SU-DHL-6 (cell line): Measurements from ENCODE around the gene TPD52L1.

ENCODE experiments used
- H2AFZ ChIP-seq: fragments of 200-600 bp; sonication (generic); 2 replicates; pipeline ENCODE4 v1.6.1; 2014; ENCODE audit warnings: low read depth, mild to moderate bottlenecking, moderate library complexity, mixed read lengths, antibody characterized with exemption, low read length; ENCODE audit not compliant: severe bottlenecking
- H3F3A ChIP-seq: fragments of 200-600 bp; shearing (Covaris generic); 2 replicates; pipeline ENCODE4 v1.6.0; 2016; ENCODE audit warnings: antibody characterized with exemption, mild to moderate bottlenecking; ENCODE audit not compliant: insufficient read depth
- H3K27ac ChIP-seq: fragments of 200-600 bp; sonication (generic); 2 replicates; pipeline ENCODE4 v1.5.1; 2016; ENCODE audit warnings: low read depth, mild to moderate bottlenecking, low read length, moderate library complexity, mixed read lengths
- H3K27me3 ChIP-seq: fragments of 200-600 bp; sonication (generic), shearing (Covaris generic); 2 replicates; pipeline ENCODE4 v1.6.0; 2014; ENCODE audit warnings: mild to moderate bottlenecking, low read length
- H3K36me3 ChIP-seq: fragments of 200-600 bp; sonication (generic); 2 replicates; pipeline ENCODE4 v1.6.1; 2014; ENCODE audit warnings: mild to moderate bottlenecking, low read length, mixed read lengths
- H3K4me2 ChIP-seq: fragments of 300-600, 200-600 bp; shearing (Covaris generic), sonication (generic); 2 replicates; pipeline ENCODE4 v1.6.0; 2014; ENCODE audit warnings: low read length, low read depth, mild to moderate bottlenecking; ENCODE audit not compliant: poor library complexity, severe bottlenecking
- H3K4me3 ChIP-seq: fragments of 200-600 bp; sonication (generic); 2 replicates; pipeline ENCODE4 v1.5.1; 2014; ENCODE audit warnings: antibody characterized with exemption, low read length, mild to moderate bottlenecking, mixed read lengths; ENCODE audit not compliant: insufficient read depth, poor library complexity, severe bottlenecking
- H3K79me2 ChIP-seq: fragments of 200-600 bp; sonication (generic); 2 replicates; pipeline ENCODE4 v1.6.1; 2014; ENCODE audit warnings: mild to moderate bottlenecking, low read length, moderate library complexity; ENCODE audit not compliant: insufficient read depth
- H3K9ac ChIP-seq: fragments of 200-600 bp; sonication (generic); 2 replicates; pipeline ENCODE4 v1.7.0; 2014; ENCODE audit warnings: mild to moderate bottlenecking, low read length
- H3K9me2 ChIP-seq: fragments of 200-600 bp; sonication (generic); replicated peaks from 2 replicates; pipeline ENCODE4 v1.6.1; 2014; ENCODE audit warnings: low read length; ENCODE audit not compliant: insufficient read depth
- H3K9me3 ChIP-seq: fragments of 200-600 bp; sonication (generic); 2 replicates; pipeline ENCODE4 v1.6.1; 2014; ENCODE audit warnings: low read length, mixed read lengths; ENCODE audit not compliant: insufficient read depth
- H4K20me1 ChIP-seq: fragments of 200-600 bp; sonication (generic); 2 replicates; pipeline ENCODE4 v1.6.1; 2014; ENCODE audit warnings: low read depth, mild to moderate bottlenecking, antibody characterized with exemption, low read length, moderate library complexity, mixed read lengths
- EZH2phosphoT487 ChIP-seq: fragments of 200-600 bp; sonication (generic), shearing (Covaris generic); conservative IDR thresholded peaks from 2 replicates; pipeline ENCODE4 v1.6.1; 2018; ENCODE audit warnings: mild to moderate bottlenecking, antibody characterized with exemption, low read length, moderate library complexity, mixed read lengths
- TF ChIP-seq, protein P1 (sequence below): fragments of 200-600 bp; sonication (generic); IDR thresholded peaks from one replicate; pipeline ENCODE4 v1.5.1; 2017; ENCODE audit warnings: antibody characterized with exemption, mild to moderate bottlenecking, low read length, moderate library complexity; ENCODE audit not compliant: insufficient read depth, poor library complexity, severe bottlenecking

TPD52L1 gene

DNA sequence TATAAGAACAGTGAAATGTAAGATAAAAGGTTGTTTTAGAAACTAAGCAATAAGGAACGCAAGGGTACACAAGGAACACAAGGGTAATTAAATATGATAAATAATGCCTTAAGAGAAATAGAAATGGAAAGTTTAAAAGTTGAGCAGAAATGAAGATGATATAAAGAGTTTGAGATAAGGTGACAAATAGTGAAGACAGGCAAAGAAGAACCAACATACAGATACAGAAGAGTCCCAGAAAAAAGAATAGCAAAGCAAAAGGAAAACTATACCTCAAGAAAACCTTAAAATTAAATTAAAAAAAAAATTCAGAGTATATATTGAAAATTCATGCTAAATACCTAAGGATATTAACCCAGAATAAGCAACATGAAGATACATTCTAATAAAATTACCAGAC, 131.8 kb downstream of the TPD52L1 start:
- no peak overlapping the region for H3K4me3 ChIP-seq
- H3K9me3 ChIP-seq, result no peaks in the 10 kb centered on the region
- peaks cover 38% of the 10 kb centered on the region for H3K79me2 ChIP-seq
- H3F3A ChIP-seq, result no peaks in the 10 kb centered on the region
- H4K20me1 ChIP-seq, result no peaks in the 10 kb centered on the region
- TF ChIP-seq EZH2phosphoT487, result no peak
- TF ChIP-seq, protein P1, sequence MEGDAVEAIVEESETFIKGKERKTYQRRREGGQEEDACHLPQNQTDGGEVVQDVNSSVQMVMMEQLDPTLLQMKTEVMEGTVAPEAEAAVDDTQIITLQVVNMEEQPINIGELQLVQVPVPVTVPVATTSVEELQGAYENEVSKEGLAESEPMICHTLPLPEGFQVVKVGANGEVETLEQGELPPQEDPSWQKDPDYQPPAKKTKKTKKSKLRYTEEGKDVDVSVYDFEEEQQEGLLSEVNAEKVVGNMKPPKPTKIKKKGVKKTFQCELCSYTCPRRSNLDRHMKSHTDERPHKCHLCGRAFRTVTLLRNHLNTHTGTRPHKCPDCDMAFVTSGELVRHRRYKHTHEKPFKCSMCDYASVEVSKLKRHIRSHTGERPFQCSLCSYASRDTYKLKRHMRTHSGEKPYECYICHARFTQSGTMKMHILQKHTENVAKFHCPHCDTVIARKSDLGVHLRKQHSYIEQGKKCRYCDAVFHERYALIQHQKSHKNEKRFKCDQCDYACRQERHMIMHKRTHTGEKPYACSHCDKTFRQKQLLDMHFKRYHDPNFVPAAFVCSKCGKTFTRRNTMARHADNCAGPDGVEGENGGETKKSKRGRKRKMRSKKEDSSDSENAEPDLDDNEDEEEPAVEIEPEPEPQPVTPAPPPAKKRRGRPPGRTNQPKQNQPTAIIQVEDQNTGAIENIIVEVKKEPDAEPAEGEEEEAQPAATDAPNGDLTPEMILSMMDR, result no peak
- no peak overlapping the region for H2AFZ ChIP-seq
- H3K9ac ChIP-seq, result no peak overlapping the region
- no peaks in the 10 kb centered on the region for H3K27me3 ChIP-seq
- H3K27ac ChIP-seq, result no peak overlapping the region
- H3K36me3 ChIP-seq, result peaks cover 32% of the 10 kb centered on the region
- no peaks in the 10 kb centered on the region for H3K9me2 ChIP-seq
- no peak overlapping the region for H3K4me2 ChIP-seq

DNA sequence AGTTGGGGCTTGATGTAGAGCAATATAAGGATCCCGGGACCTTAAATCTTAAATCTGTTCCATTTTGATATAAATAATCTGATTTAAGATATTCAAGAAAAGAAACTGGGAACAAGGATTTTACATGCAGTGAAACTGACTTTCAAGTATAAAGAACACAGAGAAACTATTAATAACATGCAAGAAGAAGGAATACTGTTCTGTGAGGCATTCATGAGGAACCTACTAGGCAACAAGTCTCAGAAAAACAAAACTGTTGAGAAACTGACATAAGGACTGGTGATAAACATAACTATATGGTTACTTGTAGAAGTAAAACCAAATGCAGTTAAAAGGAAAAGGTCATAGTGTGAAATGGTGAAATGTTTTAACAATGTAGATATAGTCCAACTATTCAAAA, 132.4 kb downstream of the TPD52L1 start:
- no peak overlapping the region for H3K4me3 ChIP-seq
- H4K20me1 ChIP-seq, result no peaks in the 10 kb centered on the region
- H3K9me2 ChIP-seq, result no peaks in the 10 kb centered on the region
- H3K9ac ChIP-seq, result no peak overlapping the region
- no peak overlapping the region for H3K27ac ChIP-seq
- H3K79me2 ChIP-seq, result peaks cover 37% of the 10 kb centered on the region
- TF ChIP-seq, protein P1, result no peak
- TF ChIP-seq EZH2phosphoT487, result no peak
- no peaks in the 10 kb centered on the region for H3K9me3 ChIP-seq
- no peaks in the 10 kb centered on the region for H3K27me3 ChIP-seq
- H3K36me3 ChIP-seq, result peaks cover 38% of the 10 kb centered on the region
- no peak overlapping the region for H3K4me2 ChIP-seq
- no peak overlapping the region for H2AFZ ChIP-seq
- no peaks in the 10 kb centered on the region for H3F3A ChIP-seq

DNA sequence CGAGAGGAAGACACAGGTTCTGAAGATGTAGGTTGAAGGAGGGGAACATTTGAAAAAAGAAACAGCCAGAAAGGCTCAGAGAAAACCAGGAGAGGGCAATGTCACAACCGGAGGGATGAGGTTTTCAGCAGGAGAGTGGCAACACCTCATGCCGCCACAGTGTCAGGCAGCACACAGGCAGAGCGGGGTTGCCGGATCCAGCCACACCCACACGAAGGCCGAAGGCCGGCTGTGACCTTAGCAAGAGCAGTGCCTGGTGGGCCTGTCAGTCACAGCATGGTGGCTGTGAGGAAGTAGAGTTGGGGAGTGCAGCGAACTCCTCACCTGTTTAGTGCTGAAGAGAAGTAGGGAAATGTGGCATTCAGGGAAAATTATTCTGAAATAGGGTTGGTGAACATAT, 134.1 kb downstream of the TPD52L1 start:
- no peak overlapping the region for H2AFZ ChIP-seq
- H3K9me3 ChIP-seq, result no peaks in the 10 kb centered on the region
- TF ChIP-seq, protein P1, result no peak
- no peak for TF ChIP-seq EZH2phosphoT487
- no peaks in the 10 kb centered on the region for H3K27me3 ChIP-seq
- no peaks in the 10 kb centered on the region for H3F3A ChIP-seq
- peaks cover 55% of the 10 kb centered on the region for H3K36me3 ChIP-seq
- H3K4me2 ChIP-seq, result no peak overlapping the region
- H3K27ac ChIP-seq, result no peak overlapping the region
- H3K9ac ChIP-seq, result no peak overlapping the region
- no peak overlapping the region for H3K4me3 ChIP-seq
- H3K9me2 ChIP-seq, result no peaks in the 10 kb centered on the region
- H4K20me1 ChIP-seq, result no peaks in the 10 kb centered on the region
- H3K79me2 ChIP-seq, result peaks cover 31% of the 10 kb centered on the region
